Karpas-422 (cell line): ENCODE results near the gene TMEM144. TPM values are rescaled to one million over a fixed set of nuclear protein-coding genes. Genes with fewer than 3 reads are reported as not detected.

Experiments
- DNase-seq: peaks from one replicate; pipeline ENCODE4 v3.0.0-alpha.2; 2015
- H2AFZ ChIP-seq: fragments of 200-600 bp; sonication (generic); 2 replicates; pipeline ENCODE4 v1.6.1; 2014; ENCODE audit warnings: antibody characterized with exemption, low read length, mixed read lengths
- H3K27ac ChIP-seq: fragments of 200-600 bp; sonication (generic); 2 replicates; pipeline ENCODE4 v1.5.1; 2014; ENCODE audit warnings: mild to moderate bottlenecking, low read length, moderate library complexity
- H3K27me3 ChIP-seq: fragments of 200-600 bp; sonication (generic); 2 replicates; pipeline ENCODE4 v1.6.1; 2014; ENCODE audit warnings: low read length, mixed read lengths
- H3K36me3 ChIP-seq: fragments of 200-600 bp; sonication (generic); 2 replicates; pipeline ENCODE4 v1.6.1; 2014; ENCODE audit warnings: low read length, mixed read lengths; ENCODE audit not compliant: insufficient read depth
- H3K4me1 ChIP-seq: fragments of 200-600 bp; sonication (generic); 2 replicates; pipeline ENCODE4 v1.6.1; 2014; ENCODE audit warnings: mild to moderate bottlenecking, low read length, mixed read lengths
- H3K4me2 ChIP-seq: fragments of 200-600 bp; sonication (generic); 2 replicates; pipeline ENCODE4 v1.6.1; 2014; ENCODE audit warnings: low read length, low read depth, mild to moderate bottlenecking; ENCODE audit not compliant: poor library complexity, severe bottlenecking
- H3K4me3 ChIP-seq: fragments of 200-600 bp; sonication (generic); 2 replicates; pipeline ENCODE4 v1.5.1; 2014; ENCODE audit warnings: mild to moderate bottlenecking, antibody characterized with exemption, low read length, mixed read lengths
- H3K79me2 ChIP-seq: fragments of 200-600 bp; sonication (generic); 2 replicates; pipeline ENCODE4 v1.6.1; 2014; ENCODE audit warnings: mild to moderate bottlenecking, low read length, mixed read lengths
- H3K9ac ChIP-seq: fragments of 200-600 bp; sonication (generic); 2 replicates; pipeline ENCODE4 v1.6.0; 2014; ENCODE audit warnings: low read length
- H3K9me2 ChIP-seq: fragments of 200-600 bp; sonication (generic), shearing (Covaris generic); replicated peaks from 2 replicates; pipeline ENCODE4 v1.6.0; 2014; ENCODE audit warnings: mild to moderate bottlenecking, low read length, moderate library complexity; ENCODE audit not compliant: insufficient read depth
- H3K9me3 ChIP-seq: fragments of 300-700, 200-600 bp; sonication (generic); 2 replicates; pipeline ENCODE4 v1.6.1; 2014; ENCODE audit warnings: low read length, mixed read lengths
- H4K20me1 ChIP-seq: fragments of 200-600 bp; sonication (generic); 2 replicates; pipeline ENCODE4 v1.6.1; 2014; ENCODE audit warnings: mild to moderate bottlenecking, antibody characterized with exemption, low read length, low read depth; ENCODE audit not compliant: insufficient read depth
- total RNA-seq: library from RNA; depleted of rRNA; stranded (reverse); fragments of >200 nt; shearing (Covaris generic); gene quantifications from 2 replicates; pipeline ENCODE4 v1.2.3, GENCODE V29; 2014; ENCODE audit warnings: low replicate concordance

The TMEM144 gene
- total RNA-seq, 1 experiment from 2014 or later, result not detected

DNA sequence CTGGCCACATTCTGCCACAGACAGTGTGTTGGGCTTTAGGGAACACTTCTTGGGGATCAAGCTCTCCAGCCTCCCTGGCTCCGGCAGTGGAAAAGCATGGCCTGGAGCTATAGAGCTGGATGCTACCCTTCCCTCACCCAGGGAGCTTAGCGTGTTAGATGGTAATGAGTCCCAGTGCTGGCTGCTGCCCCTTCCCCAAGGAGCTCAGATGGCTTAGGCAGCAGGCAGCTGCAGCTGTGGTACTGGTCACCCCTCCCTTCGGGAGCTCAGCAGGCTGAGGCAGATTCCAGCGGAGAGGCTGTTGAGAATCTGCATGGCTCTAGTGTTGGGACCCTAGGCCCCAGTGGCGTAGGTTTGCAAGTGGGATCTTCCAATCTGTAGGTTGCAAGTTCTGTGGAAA is 19.5 kb downstream of the TMEM144 start:
- Histone ChIP-seq H3K4me2 (no peak overlapping the region), H2AFZ (no peak overlapping the region), H3K4me3 (no peak overlapping the region), H3K4me1 (no peaks in the 10 kb centered on the region), H3K9ac (no peak overlapping the region), H3K79me2 (no peaks in the 10 kb centered on the region), H4K20me1 (no peaks in the 10 kb centered on the region), H3K9me3 (no peaks in the 10 kb centered on the region), H3K27me3 (no peaks in the 10 kb centered on the region), H3K27ac (no peak overlapping the region), H3K36me3 (no peaks in the 10 kb centered on the region), H3K9me2 (no peaks in the 10 kb centered on the region; the same call in 1 of the 2 replicates)
- no peak for DNase-seq

DNA sequence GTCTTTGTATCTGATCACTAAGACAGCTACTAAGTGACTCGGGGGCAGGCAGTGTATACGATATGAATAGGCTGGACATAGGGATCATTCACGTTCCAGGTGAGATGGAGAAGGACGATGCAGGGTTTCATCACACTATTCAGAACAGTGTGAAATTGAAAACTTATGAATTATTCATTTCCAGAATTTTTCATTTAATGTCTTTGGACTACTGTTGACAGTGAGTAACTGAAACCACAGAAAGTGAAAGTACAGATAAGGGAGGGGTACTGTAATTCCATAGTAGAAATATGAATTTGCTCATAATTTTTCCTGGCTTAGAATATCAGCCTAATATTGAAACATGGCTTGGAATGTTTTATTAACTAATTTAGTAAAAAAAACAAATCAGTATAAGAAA is 24.4 kb downstream of the TMEM144 start:
- Histone ChIP-seq H3K4me3 (no peak overlapping the region), H2AFZ (no peak overlapping the region), H3K27me3 (no peaks in the 10 kb centered on the region), H3K9me3 (no peaks in the 10 kb centered on the region), H3K9ac (no peak overlapping the region), H3K4me1 (no peaks in the 10 kb centered on the region), H3K9me2 (no peaks in the 10 kb centered on the region; the same call in 1 of the 2 replicates), H3K4me2 (no peak overlapping the region), H4K20me1 (no peaks in the 10 kb centered on the region), H3K79me2 (no peaks in the 10 kb centered on the region), H3K27ac (no peak overlapping the region), H3K36me3 (no peaks in the 10 kb centered on the region)
- DNase-seq, result no peak

DNA sequence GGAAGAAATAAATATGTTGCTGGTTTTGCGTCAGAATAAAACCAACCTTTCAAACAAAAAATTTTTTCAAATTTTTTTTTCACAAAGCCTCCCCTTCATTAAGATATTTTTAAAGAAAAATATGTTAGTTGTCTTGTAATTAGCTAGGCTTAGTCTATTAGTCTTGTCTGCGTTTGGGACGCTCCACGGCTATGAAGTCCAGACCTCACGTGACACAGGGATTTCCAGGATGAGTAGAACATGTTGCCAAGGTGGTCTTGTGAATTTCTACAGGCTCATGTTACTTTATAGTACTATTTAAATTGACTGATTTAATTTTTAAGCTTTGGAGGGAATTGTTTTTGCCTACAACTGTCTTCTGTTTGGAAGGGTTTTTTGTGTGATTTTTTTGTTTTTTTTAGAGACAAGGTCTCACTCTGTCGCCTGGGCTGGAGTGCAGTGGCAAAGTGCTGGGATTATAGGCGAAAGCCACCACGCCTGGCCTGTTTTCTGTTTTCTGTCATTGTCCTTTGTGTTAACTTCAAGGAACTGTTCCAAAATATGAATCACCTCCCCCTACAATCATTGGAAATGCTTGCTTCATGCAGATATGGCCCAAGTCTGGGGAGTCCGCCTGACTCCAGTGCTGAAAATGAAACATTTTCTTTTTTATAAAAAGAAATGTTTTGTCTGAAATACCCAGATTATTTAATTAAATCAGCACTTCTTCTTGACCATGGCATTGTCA is 26.2 kb downstream of the TMEM144 start:
- Histone ChIP-seq H3K27ac (no peak overlapping the region), H2AFZ (no peak overlapping the region), H3K27me3 (no peaks in the 10 kb centered on the region), H3K79me2 (no peaks in the 10 kb centered on the region), H3K36me3 (no peaks in the 10 kb centered on the region), H3K4me2 (no peak overlapping the region), H3K9me3 (no peaks in the 10 kb centered on the region), H3K4me3 (no peak overlapping the region), H3K9me2 (no peaks in the 10 kb centered on the region; the same call in 1 of the 2 replicates), H3K4me1 (no peaks in the 10 kb centered on the region), H4K20me1 (no peaks in the 10 kb centered on the region), H3K9ac (no peak overlapping the region)
- no peak for DNase-seq

DNA sequence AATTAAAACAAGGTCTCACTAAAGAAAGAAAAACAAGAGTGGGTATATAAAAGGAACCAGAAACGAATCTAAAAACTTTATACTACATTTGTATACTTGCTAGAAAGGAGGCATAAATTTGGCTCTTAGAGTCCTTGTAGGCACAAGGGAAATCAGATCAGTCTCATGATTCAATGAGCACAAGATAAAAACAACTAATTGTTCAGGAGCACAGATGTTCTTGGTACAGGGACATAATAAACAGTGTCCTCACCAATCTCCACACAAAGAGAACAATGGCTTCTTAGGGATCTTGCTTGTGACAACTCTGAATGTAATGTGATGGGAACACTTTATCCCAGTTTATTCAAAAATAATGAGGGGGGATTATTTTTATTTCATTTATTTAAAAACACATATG is 28.3 kb downstream of the TMEM144 start:
- Histone ChIP-seq H3K27me3 (no peaks in the 10 kb centered on the region), H3K9ac (no peak overlapping the region), H2AFZ (no peak overlapping the region), H3K4me3 (no peak overlapping the region), H3K79me2 (no peaks in the 10 kb centered on the region), H3K36me3 (no peaks in the 10 kb centered on the region), H4K20me1 (no peaks in the 10 kb centered on the region), H3K27ac (no peak overlapping the region), H3K9me2 (no peaks in the 10 kb centered on the region), H3K4me2 (no peak overlapping the region), H3K9me3 (no peaks in the 10 kb centered on the region), H3K4me1 (no peaks in the 10 kb centered on the region)
- DNase-seq, result no peak

DNA sequence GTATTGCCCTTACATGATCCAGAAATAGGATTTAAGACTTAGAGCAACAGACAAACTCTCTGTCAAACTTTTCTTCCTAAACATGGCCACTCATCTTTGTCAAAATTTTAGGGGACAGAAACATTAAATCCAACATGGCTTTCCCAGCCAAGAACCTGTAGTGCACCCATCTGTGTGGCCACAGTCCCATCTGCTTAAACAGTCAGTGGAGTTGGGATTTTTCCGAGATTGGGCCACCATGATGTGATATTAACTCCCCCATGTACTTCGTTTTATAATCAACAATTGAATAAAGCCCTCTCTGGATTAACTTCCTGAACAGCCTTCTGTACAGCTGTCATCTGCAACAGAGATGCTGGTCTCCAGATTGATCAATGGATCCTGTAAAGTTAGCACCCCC is 28.9 kb downstream of the TMEM144 start:
- no peak for DNase-seq
- Histone ChIP-seq H3K27ac (no peak overlapping the region), H3K4me3 (no peak overlapping the region), H3K4me2 (no peak overlapping the region), H3K9me2 (no peaks in the 10 kb centered on the region), H3K4me1 (no peaks in the 10 kb centered on the region), H3K36me3 (no peaks in the 10 kb centered on the region), H3K27me3 (no peaks in the 10 kb centered on the region), H3K9me3 (no peaks in the 10 kb centered on the region), H3K79me2 (no peaks in the 10 kb centered on the region), H2AFZ (no peak overlapping the region), H3K9ac (no peak overlapping the region), H4K20me1 (no peaks in the 10 kb centered on the region)

DNA sequence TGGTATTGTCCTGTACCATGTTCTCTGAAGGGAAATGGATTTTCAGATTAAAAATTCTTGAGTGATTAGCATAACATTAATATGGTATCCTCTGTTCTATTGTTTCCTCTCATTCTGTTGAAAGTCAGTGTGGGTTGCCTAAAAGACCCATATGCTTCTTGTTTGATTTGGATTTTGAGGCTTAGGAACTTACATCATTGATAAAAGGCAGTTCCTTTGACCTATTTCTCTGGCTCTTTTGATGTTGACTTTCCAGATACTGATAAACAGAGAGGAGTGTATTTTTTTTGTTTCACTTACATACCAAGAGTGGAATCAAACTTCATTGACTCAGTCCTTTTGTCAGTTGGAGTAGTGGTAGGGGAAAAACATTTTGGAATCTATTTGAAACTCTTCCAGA is 32.8 kb downstream of the TMEM144 start:
- Histone ChIP-seq H3K27me3 (no peaks in the 10 kb centered on the region), H3K9ac (no peak overlapping the region), H3K9me2 (no peaks in the 10 kb centered on the region), H3K36me3 (no peaks in the 10 kb centered on the region), H3K9me3 (no peaks in the 10 kb centered on the region), H3K4me2 (no peak overlapping the region), H2AFZ (no peak overlapping the region), H3K4me3 (no peak overlapping the region), H4K20me1 (no peaks in the 10 kb centered on the region), H3K4me1 (no peaks in the 10 kb centered on the region), H3K27ac (no peak overlapping the region), H3K79me2 (no peaks in the 10 kb centered on the region)
- no peak for DNase-seq

DNA sequence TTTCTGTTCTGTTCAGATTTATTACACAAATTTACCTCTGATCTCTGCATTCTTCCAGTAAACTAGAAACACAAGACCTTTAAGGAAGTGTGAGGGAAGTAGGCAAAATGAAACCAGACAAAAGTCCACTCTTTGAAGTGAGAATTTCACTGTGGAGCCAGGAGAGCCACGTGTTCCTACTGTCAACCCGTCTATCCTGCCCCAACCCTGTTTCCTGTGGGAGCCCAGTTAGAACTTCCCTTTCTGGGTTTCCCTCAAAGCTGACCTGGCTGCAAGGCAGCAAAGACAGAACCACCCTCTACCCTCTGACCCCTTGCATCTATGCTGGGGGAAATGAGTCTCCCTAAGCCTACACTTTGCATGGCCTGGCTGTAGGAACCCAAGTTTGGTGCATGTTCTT is 40.0 kb downstream of the TMEM144 start:
- H4K20me1 ChIP-seq, result no peaks in the 10 kb centered on the region
- H3K79me2 ChIP-seq, result no peaks in the 10 kb centered on the region
- no peak for DNase-seq
- no peaks in the 10 kb centered on the region for H3K9me3 ChIP-seq
- H3K27me3 ChIP-seq, result no peaks in the 10 kb centered on the region
- no peaks in the 10 kb centered on the region for H3K9me2 ChIP-seq
- H3K27ac ChIP-seq, result no peak overlapping the region
- H2AFZ ChIP-seq, result no peak overlapping the region
- H3K4me2 ChIP-seq, result no peak overlapping the region
- no peaks in the 10 kb centered on the region for H3K4me1 ChIP-seq
- no peaks in the 10 kb centered on the region for H3K36me3 ChIP-seq
- no peak overlapping the region for H3K9ac ChIP-seq
- no peak overlapping the region for H3K4me3 ChIP-seq

DNA sequence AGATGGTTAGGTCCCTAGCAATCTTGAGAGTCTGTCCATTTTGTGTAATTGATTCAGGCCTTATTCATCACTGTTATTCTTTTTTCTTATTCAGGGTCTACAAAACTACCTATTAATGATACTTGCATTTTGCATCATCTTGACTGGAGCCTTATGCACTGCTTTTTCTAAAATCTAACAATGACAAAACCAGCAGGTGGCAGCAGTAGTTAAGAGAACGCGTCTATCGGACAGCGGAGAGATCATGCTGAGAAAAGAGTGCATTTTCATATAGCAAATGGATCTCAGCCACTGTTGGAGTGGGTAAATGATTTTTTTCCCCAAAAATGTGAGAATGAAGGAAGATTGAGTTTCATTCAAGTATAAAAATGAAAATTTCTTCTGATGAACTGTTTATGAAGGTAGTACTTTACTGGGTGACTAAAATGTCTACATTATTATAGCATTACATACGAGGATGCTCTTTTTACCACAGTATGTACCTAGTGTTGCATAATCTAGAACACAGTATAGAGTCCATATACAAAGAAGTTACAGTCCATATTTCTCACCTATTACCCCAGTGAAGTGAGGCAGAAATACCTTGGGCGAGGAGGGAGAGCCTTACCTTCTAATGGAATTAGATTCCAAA is 43.2 kb downstream of the TMEM144 start:
- H3K4me2 ChIP-seq, result no peak overlapping the region
- H3K9me3 ChIP-seq, result no peaks in the 10 kb centered on the region
- no peaks in the 10 kb centered on the region for H3K79me2 ChIP-seq
- no peak overlapping the region for H3K4me3 ChIP-seq
- H2AFZ ChIP-seq, result no peak overlapping the region
- no peaks in the 10 kb centered on the region for H3K4me1 ChIP-seq
- DNase-seq, result peak; percentile 88
- no peaks in the 10 kb centered on the region for H3K36me3 ChIP-seq
- H3K27ac ChIP-seq, result no peak overlapping the region
- no peaks in the 10 kb centered on the region for H3K27me3 ChIP-seq
- no peak overlapping the region for H3K9ac ChIP-seq
- H3K9me2 ChIP-seq, result no peaks in the 10 kb centered on the region
- no peaks in the 10 kb centered on the region for H4K20me1 ChIP-seq
